ENCODE data around the gene ZNF579. TPM values are rescaled to one million over a fixed set of nuclear protein-coding genes. Genes with fewer than 3 reads are reported as not detected.

ZNF579 gene
- total and polyA plus RNA-seq, 2 of the 8 experiments (the other 6 are each of a cell fraction or from before 2014, with no cell fraction given): 10.0 to 18.9 TPM

DNA sequence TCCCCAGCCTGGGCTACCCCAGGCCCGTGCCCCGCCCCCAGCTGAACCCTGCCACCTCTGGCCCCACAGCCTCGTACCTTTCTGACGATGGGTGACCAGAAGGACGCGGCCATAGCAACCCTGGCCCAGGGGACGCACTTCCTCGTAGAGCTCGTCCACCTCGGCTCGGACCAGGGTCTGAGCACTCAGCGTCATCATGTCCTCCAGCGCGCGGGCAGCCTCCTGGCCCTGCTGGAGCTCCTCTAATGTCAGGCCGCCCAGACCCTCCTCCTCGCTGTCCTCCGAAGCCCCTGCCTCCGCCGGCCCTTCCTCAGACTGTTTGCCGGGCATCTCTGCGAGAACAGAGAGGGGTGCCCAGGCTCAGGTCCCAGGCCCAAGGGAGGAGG, 44.7 kb downstream of the ZNF579 start:
- CTCF ChIA-PET (ENCODE audit: partially characterized antibody): interaction anchor here (0.8 to 2.4 kb wide), 6 partner anchors 9 to 68 kb away, joined by 3 to 9 read pairs (median 3); no protein-coding TSS in a partner anchor
- H2AK5ac ChIP-seq (ENCODE audit: low read depth, low read length): no peak overlapping the region
- H4K5ac ChIP-seq (ENCODE audit: insufficient read length, low read depth, low read length): no peak overlapping the region
- no peaks in the 10 kb centered on the region; a peak in 1 of 8 replicates for H3K36me3 ChIP-seq (ENCODE audit: control insufficient read depth in 2 of 4, insufficient read depth in 4 of 4, low read length in 3 of 4)
- H3K4me2 ChIP-seq (ENCODE audit: insufficient read depth in 1 of 2, low read depth in 2 of 2, low read length in 2 of 2): no peak overlapping the region
- no peak for FAIRE-seq
- H2BK12ac ChIP-seq (ENCODE audit: low read depth, low read length): no peak overlapping the region
- no peak overlapping the region for H4K91ac ChIP-seq (replicated peaks; ENCODE audit: insufficient read length, low read length)
- peaks cover 0 to 17% (median 5%) of the 10 kb centered on the region in 4 experiments; a peak in 4 of 7 replicates for H3K4me1 ChIP-seq (replicated peaks in 1 of 4; ENCODE audit: control insufficient read depth in 3 of 4, insufficient read depth in 4 of 4, low read length in 3 of 4)
- H3K23ac ChIP-seq (ENCODE audit: insufficient read length): no peak overlapping the region
- peaks cover 0 to 1% of the 10 kb centered on the region in 2 experiments for H4K20me1 ChIP-seq (replicated peaks in 1 of 2; ENCODE audit: control insufficient read depth in 1 of 2, insufficient read depth in 2 of 2, low read length in 2 of 2)
- no peak for DNase-seq (ENCODE audit: low read depth in 1 of 2, low spot score in 2 of 2)
- no peak overlapping the region for H2BK5ac ChIP-seq (ENCODE audit: low read depth, low read length)
- TF ChIP-seq SUZ12 (IDR thresholded peaks at IDR 0.05; ENCODE audit: low read length): no peak
- TF ChIP-seq CBX8 (IDR thresholded peaks at IDR 0.05; ENCODE audit: borderline replicate concordance, low read depth, low read length): no peak
- TF ChIP-seq, protein P1, sequence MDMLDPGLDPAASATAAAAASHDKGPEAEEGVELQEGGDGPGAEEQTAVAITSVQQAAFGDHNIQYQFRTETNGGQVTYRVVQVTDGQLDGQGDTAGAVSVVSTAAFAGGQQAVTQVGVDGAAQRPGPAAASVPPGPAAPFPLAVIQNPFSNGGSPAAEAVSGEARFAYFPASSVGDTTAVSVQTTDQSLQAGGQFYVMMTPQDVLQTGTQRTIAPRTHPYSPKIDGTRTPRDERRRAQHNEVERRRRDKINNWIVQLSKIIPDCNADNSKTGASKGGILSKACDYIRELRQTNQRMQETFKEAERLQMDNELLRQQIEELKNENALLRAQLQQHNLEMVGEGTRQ (IDR thresholded peaks at IDR 0.05; ENCODE audit: low read length): no peak
- no peak for TF ChIP-seq GABPA (IDR thresholded peaks at IDR 0.05; ENCODE audit: borderline replicate concordance, insufficient read depth, low read length)
- H3K9ac ChIP-seq (replicated peaks in 1 of 4; ENCODE audit: extremely low read depth in 1 of 4, low read depth in 3 of 4, low read length in 3 of 4): no peak overlapping the region
- no peak overlapping the region for H2BK15ac ChIP-seq (ENCODE audit: low read length)
- H4K8ac ChIP-seq (ENCODE audit: extremely low read depth, insufficient read depth, low read length): no peak overlapping the region
- POLR2A ChIA-PET (ENCODE audit: partially characterized antibody): interaction anchor here (0.8 to 1.7 kb wide), 4 partner anchors 10 to 65 kb away, joined by 3 to 6 read pairs (median 4); no protein-coding TSS in a partner anchor
- no peak overlapping the region for H3K56ac ChIP-seq (replicated peaks; ENCODE audit: insufficient read length, low read depth, low read length)
- H3K4ac ChIP-seq (replicated peaks; ENCODE audit: insufficient read length, low read depth, low read length): no peak overlapping the region
- no peaks in the 10 kb centered on the region for H3K79me1 ChIP-seq (ENCODE audit: low read depth, low read length)
- H3K4me3 ChIP-seq (ENCODE audit: extremely low read depth in 1 of 4, insufficient read depth in 2 of 4, low read depth in 3 of 4, low read length in 4 of 4): no peak overlapping the region
- no peak overlapping the region for H3K14ac ChIP-seq (ENCODE audit: insufficient read length)
- H3K23me2 ChIP-seq (ENCODE audit: low read depth, low read length): peaks cover 2% of the 10 kb centered on the region; the same call in 1 of the 2 replicates
- H2BK120ac ChIP-seq (replicated peaks; ENCODE audit: low read depth, low read length): no peak overlapping the region
- no peak overlapping the region for H2BK20ac ChIP-seq (ENCODE audit: low read length)
- no peaks in the 10 kb centered on the region; a peak in 2 of 7 replicates for H3K27me3 ChIP-seq (replicated peaks in 1 of 4; ENCODE audit: control insufficient read depth in 3 of 4, extremely low read depth in 1 of 4, insufficient read depth in 3 of 4, low read length in 3 of 4)
- no peak overlapping the region for H3K27ac ChIP-seq (ENCODE audit: low read depth, low read length)
- no peak overlapping the region for H2AFZ ChIP-seq (ENCODE audit: low read length)
- H3K9me3 ChIP-seq (ENCODE audit: insufficient read depth in 2 of 2, low read depth in 1 of 2, low read length in 1 of 2): no peaks in the 10 kb centered on the region
- no peak overlapping the region for H3K18ac ChIP-seq (ENCODE audit: extremely low read depth, low read length)
- H3K79me2 ChIP-seq (ENCODE audit: control insufficient read depth in 1 of 2, insufficient read depth in 2 of 2, low read length in 2 of 2): no peaks in the 10 kb centered on the region
- 94% methylated on average over 22 of the region's 22 CpGs; no CpG with 5 or more reads in 1 of the 2 experiments for WGBS, 2 experiments (ENCODE audit: extremely low coverage in 1 of 2, insufficient coverage in 1 of 2, insufficient read length in 1 of 2, insufficient replicate concordance in 2 of 2, low coverage in 1 of 2, low lambda C conversion rate in 2 of 2, missing lambda C conversion rate in 1 of 2)

Measured in H1 (cell line).